ENCODE results near the gene KIRREL1. TPM values are rescaled to one million over a fixed set of nuclear protein-coding genes. Genes with fewer than 3 reads are reported as not detected.
"Not testable (repeated sequence)": the region's sequence is repeated elsewhere in the genome, so short reads cannot be mapped to it uniquely, and the experiment has no call there.

Gene KIRREL1
- total RNA-seq, 1 experiment from 2014 or later, result 45.4 TPM

DNA sequence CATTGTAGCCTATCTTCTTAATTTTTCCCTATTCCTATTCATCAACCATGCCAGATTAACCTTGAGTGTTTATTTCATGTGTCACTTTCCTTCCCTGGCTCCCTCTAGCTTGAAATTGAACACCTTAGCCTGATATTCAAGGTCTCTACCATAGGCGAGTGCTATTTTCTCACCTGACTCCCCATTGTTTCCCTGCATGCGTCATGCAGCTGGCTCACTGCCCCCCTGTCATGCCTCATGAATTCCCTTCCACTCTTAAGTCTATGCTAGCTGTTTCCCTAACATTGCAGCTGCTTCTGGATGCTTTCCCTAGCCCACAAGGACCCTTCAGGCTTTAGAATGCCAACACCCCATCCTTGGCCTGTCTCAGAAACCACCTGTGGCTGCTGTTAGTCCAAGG, 130.6 kb downstream of the KIRREL1 start:
- H3K27me3 Mint-ChIP-seq (ENCODE audit: insufficient read depth, unreplicated experiment), result peaks cover 5% of the 10 kb centered on the region
- TF ChIP-seq CTCF (IDR thresholded peaks at IDR 0.05; ENCODE audit: insufficient read depth in 1 of 2, low read depth in 1 of 2, low read length in 1 of 2, severe bottlenecking in 1 of 2, unreplicated experiment in 1 of 2), result no peak
- no peaks in the 10 kb centered on the region for H3K4me1 Mint-ChIP-seq (ENCODE audit: low read depth, unreplicated experiment)
- no peaks in the 10 kb centered on the region for H3K9me3 Mint-ChIP-seq (ENCODE audit: unreplicated experiment)
- no TSS peak for BruUV-seq (replicated peaks)
- POLR2A ChIA-PET, result interaction anchor here (0.6 kb wide), 1 partner anchor 74 kb away, joined by 3 read pairs; no protein-coding TSS in a partner anchor
- H3K4me1 ChIP-seq, result no peaks in the 10 kb centered on the region
- no peak for DNase-seq
- H3K36me3 Mint-ChIP-seq (ENCODE audit: insufficient read depth, unreplicated experiment), result no peaks in the 10 kb centered on the region
- H3K27ac Mint-ChIP-seq (ENCODE audit: unreplicated experiment), result no peak overlapping the region
- CTCF ChIA-PET, result interaction anchor here (0.8 to 5.5 kb wide), 8 partner anchors 16 to 180 kb away, joined by 3 to 106 read pairs (median 4); no protein-coding TSS in a partner anchor
- no peaks in the 10 kb centered on the region for H3K36me3 ChIP-seq (ENCODE audit: control insufficient read depth, insufficient read depth, low read length)
- no peak overlapping the region for H3K4me3 ChIP-seq (ENCODE audit: low read depth, low read length)
- no peak overlapping the region for H3K4me3 Mint-ChIP-seq (ENCODE audit: unreplicated experiment)
- no peaks in the 10 kb centered on the region; the same call in 1 of the 2 replicates for H3K27me3 ChIP-seq (replicated peaks; ENCODE audit: control insufficient read depth, insufficient read depth, low read length)
- intact Hi-C loops (cut with micrococcal nuclease; ENCODE audit: unreplicated experiment), result loop anchor here (2.0 to 10.0 kb wide), 3 partner anchors 37 to 539 kb away; no protein-coding TSS in a partner anchor
- H3K9me3 ChIP-seq, result no peaks in the 10 kb centered on the region

DNA sequence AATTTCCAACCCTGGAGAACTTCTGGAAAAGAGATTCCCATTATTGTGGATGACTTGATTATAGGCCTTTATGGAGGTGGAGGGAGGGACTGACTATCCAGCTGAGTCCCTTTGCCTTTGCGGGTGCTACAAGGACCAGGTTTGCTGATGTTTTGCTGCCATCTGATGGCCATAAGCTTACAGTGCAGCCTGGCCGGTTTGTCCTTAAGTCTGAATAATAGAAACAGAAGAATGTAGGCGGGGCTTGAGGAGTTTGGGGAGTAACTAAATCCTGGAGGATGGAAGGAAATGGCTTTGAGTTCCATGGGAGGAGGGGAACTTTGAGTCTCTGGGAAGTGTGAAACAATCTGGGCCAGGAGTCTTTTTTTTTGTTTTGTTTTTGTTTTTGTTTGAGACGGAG, 131.6 kb downstream of the KIRREL1 start:
- Mint-ChIP-seq H3K4me3 (ENCODE audit: unreplicated experiment) (no peak overlapping the region), H3K9me3 (ENCODE audit: unreplicated experiment) (no peaks in the 10 kb centered on the region), H3K27ac (ENCODE audit: unreplicated experiment) (no peak overlapping the region), H3K4me1 (ENCODE audit: low read depth, unreplicated experiment) (no peaks in the 10 kb centered on the region), H3K27me3 (ENCODE audit: insufficient read depth, unreplicated experiment) (peaks cover 3% of the 10 kb centered on the region), H3K36me3 (ENCODE audit: insufficient read depth, unreplicated experiment) (no peaks in the 10 kb centered on the region)
- intact Hi-C loops (cut with micrococcal nuclease; ENCODE audit: unreplicated experiment), result loop anchor here (1.0 to 10.0 kb wide), 7 partner anchors 38 to 540 kb away; no protein-coding TSS in a partner anchor
- CTCF ChIA-PET, result interaction anchor here (0.6 to 5.5 kb wide), 16 partner anchors 12 to 884 kb away, joined by 3 to 106 read pairs (median 4); no protein-coding TSS in a partner anchor
- Histone ChIP-seq H3K9me3 (no peaks in the 10 kb centered on the region), H3K4me1 (no peaks in the 10 kb centered on the region), H3K27me3 (replicated peaks; ENCODE audit: control insufficient read depth, insufficient read depth, low read length) (no peaks in the 10 kb centered on the region; the same call in 1 of the 2 replicates), H3K36me3 (ENCODE audit: control insufficient read depth, insufficient read depth, low read length) (no peaks in the 10 kb centered on the region), H3K4me3 (ENCODE audit: low read depth, low read length) (no peak overlapping the region)
- peak; percentile 85 to 87 for DNase-seq
- BruUV-seq (replicated peaks), result no TSS peak
- POLR2A ChIA-PET, result no interaction called here
- TF ChIP-seq CTCF (IDR thresholded peaks at IDR 0.05; ENCODE audit: insufficient read depth in 1 of 2, low read depth in 1 of 2, low read length in 1 of 2, severe bottlenecking in 1 of 2, unreplicated experiment in 1 of 2), result peak; percentile 82 to 88

- Mint-ChIP-seq H3K4me3 (ENCODE audit: unreplicated experiment) (no peak overlapping the region), H3K9me3 (ENCODE audit: unreplicated experiment) (no peaks in the 10 kb centered on the region), H3K4me1 (ENCODE audit: low read depth, unreplicated experiment) (no peaks in the 10 kb centered on the region), H3K36me3 (ENCODE audit: insufficient read depth, unreplicated experiment) (no peaks in the 10 kb centered on the region), H3K27me3 (ENCODE audit: insufficient read depth, unreplicated experiment) (peaks cover 7% of the 10 kb centered on the region), H3K27ac (ENCODE audit: unreplicated experiment) (no peak overlapping the region)
- Histone ChIP-seq H3K4me1 (no peaks in the 10 kb centered on the region), H3K27me3 (replicated peaks; ENCODE audit: control insufficient read depth, insufficient read depth, low read length) (no peaks in the 10 kb centered on the region; the same call in 1 of the 2 replicates), H3K36me3 (ENCODE audit: control insufficient read depth, insufficient read depth, low read length) (no peaks in the 10 kb centered on the region), H3K4me3 (ENCODE audit: low read depth, low read length) (no peak overlapping the region), H3K9me3 (no peaks in the 10 kb centered on the region)
- ChIA-PET POLR2A (no interaction called here), CTCF (interaction anchor here (2.0 kb wide), 1 partner anchor 163 kb away, joined by 5 read pairs; no protein-coding TSS in a partner anchor)
- no peak for TF ChIP-seq CTCF (IDR thresholded peaks at IDR 0.05; ENCODE audit: insufficient read depth in 1 of 2, low read depth in 1 of 2, low read length in 1 of 2, severe bottlenecking in 1 of 2, unreplicated experiment in 1 of 2)
- BruUV-seq (replicated peaks), result no TSS peak
- DNase-seq, result no peak
- intact Hi-C loops (cut with micrococcal nuclease; ENCODE audit: unreplicated experiment), result loop anchor here (10.0 kb wide), 1 partner anchor 542 kb away; no protein-coding TSS in a partner anchor
These were observed 133.0 kb downstream of the KIRREL1 start for GRCh38 chr1:158126425-158126824.

DNA sequence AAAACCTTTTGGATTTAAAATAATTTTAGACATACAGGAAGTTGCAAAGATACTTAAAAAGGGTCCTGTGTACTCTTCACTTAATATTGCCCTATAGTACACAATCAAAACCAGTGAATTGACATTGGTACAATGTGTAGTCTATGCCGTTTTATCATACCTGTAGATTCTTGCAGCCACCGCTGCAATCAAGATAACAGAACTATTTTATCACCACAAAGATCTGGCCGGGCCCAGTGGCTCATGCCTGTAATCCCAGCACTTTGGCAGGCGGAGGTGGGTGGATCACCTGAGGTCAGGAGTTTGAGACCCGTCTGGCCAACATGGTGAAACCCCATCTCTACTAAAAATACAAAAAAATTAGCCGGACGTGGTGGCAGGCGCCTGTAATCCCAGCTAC, 135.1 kb downstream of the KIRREL1 start:
- DNase-seq; H3K4me1 ChIP-seq; POLR2A ChIA-PET; H3K27me3 Mint-ChIP-seq (ENCODE audit: insufficient read depth, unreplicated experiment); H3K9me3 ChIP-seq; BruUV-seq (replicated peaks); H3K9me3 Mint-ChIP-seq (ENCODE audit: unreplicated experiment); H3K36me3 ChIP-seq (ENCODE audit: control insufficient read depth, insufficient read depth, low read length); H3K27ac Mint-ChIP-seq (ENCODE audit: unreplicated experiment); H3K27me3 ChIP-seq (replicated peaks; ENCODE audit: control insufficient read depth, insufficient read depth, low read length); H3K4me1 Mint-ChIP-seq (ENCODE audit: low read depth, unreplicated experiment); CTCF ChIA-PET; H3K4me3 ChIP-seq (ENCODE audit: low read depth, low read length); H3K36me3 Mint-ChIP-seq (ENCODE audit: insufficient read depth, unreplicated experiment); H3K4me3 Mint-ChIP-seq (ENCODE audit: unreplicated experiment): not testable (repeated sequence)
- intact Hi-C loops (cut with micrococcal nuclease; ENCODE audit: unreplicated experiment), result loop anchor here (10.0 kb wide), 1 partner anchor 544 kb away; no protein-coding TSS in a partner anchor
